MCF 10A (cell line): ENCODE measurements around the gene ABR. TPM values are rescaled to one million over a fixed set of nuclear protein-coding genes. Genes with fewer than 3 reads are reported as not detected.
"Not testable (repeated sequence)": the region's sequence is repeated elsewhere in the genome, so short reads cannot be mapped to it uniquely, and the experiment has no call there.

Experiments
- BruUV-seq: library from RNA; stranded (reverse); fragments of 400-500 nt; replicated peaks from 2 replicates; lab custom pipeline; 2021; lab: Mats Ljungman, UMichigan
- CTCF ChIA-PET: fragments of 300-600 bp; sonication (Branson Sonifier 250); formaldehyde crosslinking; extraction: SDS; loops from one replicate; lab custom pipeline; 2021; ENCODE audit warnings: antibody characterized with exemption, inconsistent platforms; lab: Yijun Ruan, JAX
- POLR2A ChIA-PET: fragments of 300-600, 350-650 bp; sonication (Branson Sonifier 250); formaldehyde crosslinking; extraction: SDS; loops from one replicate; lab custom pipeline; 2020; ENCODE audit warnings: antibody characterized with exemption, inconsistent platforms; lab: Yijun Ruan, JAX
- DNase-seq: peaks from one replicate; pipeline ENCODE4 v3.0.0-alpha.2; 2018; ENCODE audit not compliant: unreplicated experiment
- H3K27ac Mint-ChIP-seq: one replicate; pipeline ENCODE4 v1.8.0; 2022; ENCODE audit warnings: mild to moderate bottlenecking, low read depth, mixed read lengths; ENCODE audit not compliant: unreplicated experiment
- H3K27me3 Mint-ChIP-seq: one replicate; pipeline ENCODE4 v1.8.0; 2022; ENCODE audit warnings: mixed read lengths; ENCODE audit not compliant: insufficient read depth, unreplicated experiment
- H3K36me3 Mint-ChIP-seq: one replicate; pipeline ENCODE4 v1.8.0; 2022; ENCODE audit warnings: mild to moderate bottlenecking, moderate library complexity, mixed read lengths; ENCODE audit not compliant: insufficient read depth, unreplicated experiment
- H3K4me1 Mint-ChIP-seq: one replicate; pipeline ENCODE4 v1.8.0; 2022; ENCODE audit warnings: mixed read lengths; ENCODE audit not compliant: insufficient read depth, unreplicated experiment
- H3K4me3 Mint-ChIP-seq: one replicate; pipeline ENCODE4 v1.8.0; 2022; ENCODE audit warnings: mild to moderate bottlenecking, moderate library complexity, mixed read lengths; ENCODE audit not compliant: unreplicated experiment
- H3K9me3 Mint-ChIP-seq: one replicate; pipeline ENCODE4 v1.8.0; 2022; ENCODE audit warnings: mixed read lengths; ENCODE audit not compliant: unreplicated experiment
- intact Hi-C: fragments of 100-400 bp; cut with micrococcal nuclease; formaldehyde crosslinking; loops from 2 replicates; pipeline ENCODE4 v1.14.1; 2022
- total RNA-seq: library from RNA; stranded (reverse); gene quantifications from 2 replicates; pipeline ENCODE4 v1.2.3, GENCODE V29; 2022
- TF ChIP-seq, protein P1 (sequence below): fragments of 200-600 bp; IDR thresholded peaks from one replicate; pipeline ENCODE4 v1.8.0; 2022; ENCODE audit warnings: antibody characterized with exemption, mild to moderate bottlenecking; ENCODE audit not compliant: unreplicated experiment

ABR gene
- total RNA-seq, 1 experiment from 2014 or later: 44.7 TPM

GRCh38 chr17:1077581-1077985 lies 102.2 kb downstream of the ABR start:
- no peaks in the 10 kb centered on the region for H3K9me3 Mint-ChIP-seq
- no peak overlapping the region for H3K27ac Mint-ChIP-seq
- peaks cover 29% of the 10 kb centered on the region for H3K36me3 Mint-ChIP-seq
- ChIA-PET POLR2A (interaction anchor here (0.6 kb wide), 1 partner anchor 555 kb away, joined by 3 read pairs; no protein-coding TSS in a partner anchor), CTCF (no interaction called here)
- BruUV-seq: no TSS peak
- no peak for DNase-seq
- intact Hi-C loops: no loop called here
- no peaks in the 10 kb centered on the region for H3K27me3 Mint-ChIP-seq
- no peak overlapping the region for H3K4me3 Mint-ChIP-seq
- peaks cover 15% of the 10 kb centered on the region for H3K4me1 Mint-ChIP-seq
- TF ChIP-seq, protein P1, sequence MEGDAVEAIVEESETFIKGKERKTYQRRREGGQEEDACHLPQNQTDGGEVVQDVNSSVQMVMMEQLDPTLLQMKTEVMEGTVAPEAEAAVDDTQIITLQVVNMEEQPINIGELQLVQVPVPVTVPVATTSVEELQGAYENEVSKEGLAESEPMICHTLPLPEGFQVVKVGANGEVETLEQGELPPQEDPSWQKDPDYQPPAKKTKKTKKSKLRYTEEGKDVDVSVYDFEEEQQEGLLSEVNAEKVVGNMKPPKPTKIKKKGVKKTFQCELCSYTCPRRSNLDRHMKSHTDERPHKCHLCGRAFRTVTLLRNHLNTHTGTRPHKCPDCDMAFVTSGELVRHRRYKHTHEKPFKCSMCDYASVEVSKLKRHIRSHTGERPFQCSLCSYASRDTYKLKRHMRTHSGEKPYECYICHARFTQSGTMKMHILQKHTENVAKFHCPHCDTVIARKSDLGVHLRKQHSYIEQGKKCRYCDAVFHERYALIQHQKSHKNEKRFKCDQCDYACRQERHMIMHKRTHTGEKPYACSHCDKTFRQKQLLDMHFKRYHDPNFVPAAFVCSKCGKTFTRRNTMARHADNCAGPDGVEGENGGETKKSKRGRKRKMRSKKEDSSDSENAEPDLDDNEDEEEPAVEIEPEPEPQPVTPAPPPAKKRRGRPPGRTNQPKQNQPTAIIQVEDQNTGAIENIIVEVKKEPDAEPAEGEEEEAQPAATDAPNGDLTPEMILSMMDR: no peak

DNA sequence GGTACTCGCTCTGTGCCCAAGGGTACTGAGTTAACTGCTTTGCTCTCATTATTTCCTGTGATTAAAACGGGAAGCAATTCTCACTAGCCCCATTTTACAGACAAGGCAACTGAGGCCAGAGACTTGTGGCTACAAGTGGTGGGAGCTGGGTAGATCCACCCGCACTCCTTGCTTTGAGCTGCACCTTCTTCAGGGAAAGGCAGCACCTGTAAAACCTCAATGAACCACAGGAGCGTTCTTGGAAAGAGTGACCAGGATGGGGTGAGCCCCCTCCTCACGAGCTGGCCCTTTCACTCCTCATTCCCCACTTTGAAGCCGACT lies 102.8 kb downstream of the ABR start:
- CTCF ChIA-PET: no interaction called here
- POLR2A ChIA-PET: interaction anchor here (0.6 kb wide), 1 partner anchor 556 kb away, joined by 3 read pairs; no protein-coding TSS in a partner anchor
- no peak for DNase-seq
- BruUV-seq: no TSS peak
- TF ChIP-seq, protein P1: no peak
- no peak overlapping the region for H3K27ac Mint-ChIP-seq
- H3K4me1 Mint-ChIP-seq: peaks cover 15% of the 10 kb centered on the region
- no peaks in the 10 kb centered on the region for H3K27me3 Mint-ChIP-seq
- peaks cover 29% of the 10 kb centered on the region for H3K36me3 Mint-ChIP-seq
- intact Hi-C loops: no loop called here
- H3K9me3 Mint-ChIP-seq: no peaks in the 10 kb centered on the region
- no peak overlapping the region for H3K4me3 Mint-ChIP-seq

DNA sequence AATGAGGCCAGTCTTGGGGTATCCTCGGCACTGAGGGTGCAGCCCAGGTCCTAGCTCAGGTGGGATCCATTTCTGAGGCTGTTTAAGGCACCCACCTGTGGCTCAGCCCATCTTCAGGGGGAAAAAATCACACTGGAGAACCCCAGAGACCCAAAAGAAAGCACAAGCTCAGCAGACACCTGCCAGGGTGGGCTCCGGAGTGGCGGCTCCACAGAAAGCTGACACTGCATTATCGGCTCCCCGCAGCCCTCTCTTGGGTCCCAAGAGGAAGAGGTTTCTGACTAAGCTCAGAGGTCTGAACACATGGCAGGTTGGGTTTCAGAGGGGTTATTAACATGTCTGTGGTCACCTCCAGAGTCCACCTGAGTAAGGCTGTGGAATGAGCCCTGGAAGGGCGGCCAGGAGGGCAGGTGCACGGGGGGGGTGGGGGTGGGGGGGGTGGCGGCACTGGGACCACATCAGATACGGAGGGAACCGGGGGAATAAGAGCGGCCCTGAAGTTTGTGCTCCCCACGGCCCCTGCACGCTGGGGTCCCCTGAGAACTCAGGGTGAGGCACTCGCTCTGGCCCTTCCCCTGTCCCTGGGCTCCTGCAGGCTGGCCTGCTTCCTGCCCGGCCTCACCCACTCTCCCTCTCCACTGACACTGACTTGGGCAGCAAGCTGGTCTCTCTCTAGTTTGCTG lies 103.3 kb downstream of the ABR start:
- DNase-seq: no peak
- CTCF ChIA-PET: no interaction called here
- H3K4me3 Mint-ChIP-seq: no peak overlapping the region
- no TSS peak for BruUV-seq
- no peaks in the 10 kb centered on the region for H3K27me3 Mint-ChIP-seq
- intact Hi-C loops: no loop called here
- TF ChIP-seq, protein P1: no peak
- POLR2A ChIA-PET: no interaction called here
- H3K27ac Mint-ChIP-seq: no peak overlapping the region
- H3K36me3 Mint-ChIP-seq: peaks cover 27% of the 10 kb centered on the region
- H3K9me3 Mint-ChIP-seq: no peaks in the 10 kb centered on the region
- peaks cover 15% of the 10 kb centered on the region for H3K4me1 Mint-ChIP-seq

DNA sequence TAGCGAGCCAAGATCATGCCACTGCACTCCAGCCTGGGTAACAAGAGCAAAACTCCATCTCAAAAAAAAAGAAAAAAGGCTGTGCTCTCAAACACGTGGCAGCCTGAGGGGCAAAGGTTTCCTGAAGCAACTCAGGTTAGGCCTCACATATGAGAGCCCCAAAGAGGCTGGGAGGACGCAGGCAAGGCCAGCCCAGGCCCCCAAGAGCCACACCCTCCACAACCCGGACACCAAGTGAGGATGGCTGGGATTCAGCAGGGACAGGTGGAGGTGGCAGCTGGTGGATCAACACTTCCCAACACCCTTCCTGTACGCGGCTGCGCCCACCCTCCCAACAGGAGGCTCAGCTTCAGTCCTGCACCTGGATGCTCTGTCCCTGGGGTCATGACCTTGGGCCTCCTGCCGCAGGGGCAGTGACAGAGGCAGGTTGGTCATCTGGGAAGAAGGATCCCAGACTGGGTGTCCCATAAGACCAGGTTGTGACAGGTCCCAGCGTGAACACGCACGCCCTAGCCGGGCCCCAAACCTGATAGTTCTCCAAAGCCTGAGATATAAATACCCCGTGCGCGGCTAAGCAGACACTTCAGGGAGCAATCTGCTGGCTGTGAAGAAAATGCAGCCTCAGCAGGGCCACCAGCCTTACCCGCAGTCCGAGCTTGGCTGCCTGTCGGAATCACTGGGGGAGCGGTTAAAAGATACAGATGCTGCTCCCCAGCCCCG lies 104.7 kb downstream of the ABR start:
- ChIA-PET POLR2A (interaction anchor here (1.1 kb wide), 1 partner anchor 12 kb away, joined by 3 read pairs; no protein-coding TSS in a partner anchor), CTCF (no interaction called here)
- peaks cover 26% of the 10 kb centered on the region for H3K36me3 Mint-ChIP-seq
- intact Hi-C loops: no loop called here
- H3K9me3 Mint-ChIP-seq: no peaks in the 10 kb centered on the region
- DNase-seq: no peak
- peaks cover 3% of the 10 kb centered on the region for H3K4me1 Mint-ChIP-seq
- no peak overlapping the region for H3K27ac Mint-ChIP-seq
- BruUV-seq: no TSS peak
- TF ChIP-seq, protein P1: no peak
- H3K4me3 Mint-ChIP-seq: no peak overlapping the region
- no peaks in the 10 kb centered on the region for H3K27me3 Mint-ChIP-seq

- BruUV-seq, H3K27ac Mint-ChIP-seq, DNase-seq, H3K4me1 Mint-ChIP-seq, H3K9me3 Mint-ChIP-seq, H3K27me3 Mint-ChIP-seq, H3K4me3 Mint-ChIP-seq, intact Hi-C loops, CTCF ChIA-PET: not testable (repeated sequence)
- peaks cover 28% of the 10 kb centered on the region for H3K36me3 Mint-ChIP-seq
- POLR2A ChIA-PET: interaction anchor here (1.1 kb wide), 1 partner anchor 13 kb away, joined by 3 read pairs; no protein-coding TSS in a partner anchor
These were observed 105.7 kb downstream of the ABR start for GRCh38 chr17:1073963-1074625.
